Chondrocyte (in vitro differentiated cells): ENCODE measurements around the gene PTHLH. TPM values are rescaled to one million over a fixed set of nuclear protein-coding genes. Genes with fewer than 3 reads are reported as not detected.
A peak's percentile ranks its signal among the peaks of the same experiment; 100 is the strongest.

Experiments
- DNase-seq: peaks from one replicate; pipeline ENCODE4 v3.0.0; 2021; ENCODE audit warnings: mixed read lengths, low spot score
- H3K27ac Mint-ChIP-seq: one replicate; pipeline ENCODE4 v1.8.0; 2021; ENCODE audit warnings: mild to moderate bottlenecking, moderate library complexity, mixed read lengths; ENCODE audit not compliant: unreplicated experiment
- H3K27me3 Mint-ChIP-seq: 2 replicates; pipeline ENCODE4 v1.8.0; 2021; ENCODE audit warnings: low read depth, mixed read lengths
- H3K36me3 Mint-ChIP-seq: 2 replicates; pipeline ENCODE4 v1.8.0; 2021; ENCODE audit warnings: low read depth, mixed read lengths
- H3K4me1 Mint-ChIP-seq: 2 replicates; pipeline ENCODE4 v1.8.0; 2021; ENCODE audit warnings: low read depth, mild to moderate bottlenecking, mixed read lengths
- H3K4me3 Mint-ChIP-seq: one replicate; pipeline ENCODE4 v1.8.0; 2021; ENCODE audit warnings: mild to moderate bottlenecking, moderate library complexity, mixed read lengths; ENCODE audit not compliant: unreplicated experiment
- H3K9me3 Mint-ChIP-seq: 2 replicates; pipeline ENCODE4 v1.8.0; 2021; ENCODE audit warnings: low read depth, mixed read lengths
- CTCF ChIP-seq: fragments of 200-600 bp; sonication (generic); IDR thresholded peaks from 2 replicates; pipeline ENCODE4 v1.5.0; 2021; ENCODE audit warnings: antibody characterized with exemption, mild to moderate bottlenecking, moderate library complexity
- total RNA-seq: library from RNA; stranded (reverse); gene quantifications from 3 replicates; pipeline ENCODE4 v1.2.1, GENCODE V29; 2021

PTHLH gene
- total RNA-seq, 1 donor from 2014 or later: 1.1 TPM

- Mint-ChIP-seq H3K9me3 (no peaks in the 10 kb centered on the region), H3K27me3 (peaks cover 29% of the 10 kb centered on the region), H3K4me3 (no peak overlapping the region), H3K36me3 (no peaks in the 10 kb centered on the region), H3K27ac (no peak overlapping the region), H3K4me1 (peaks cover 11% of the 10 kb centered on the region)
- TF ChIP-seq CTCF: no peak
- no peak for DNase-seq
Measured at GRCh38 chr12:27979145-27979544, 6.6 kb upstream of the PTHLH start.

GRCh38 chr12:27975222-27976136, 2.9 kb upstream of the PTHLH start:
- DNase-seq: no peak
- Mint-ChIP-seq H3K27ac (no peak overlapping the region), H3K9me3 (no peaks in the 10 kb centered on the region), H3K27me3 (peaks cover 44% of the 10 kb centered on the region), H3K36me3 (no peaks in the 10 kb centered on the region), H3K4me1 (peaks cover 18% of the 10 kb centered on the region), H3K4me3 (peak overlapping the region; percentile 63)
- TF ChIP-seq CTCF: no peak

GRCh38 chr12:27974735-27975221, 2.2 kb upstream of the PTHLH start:
- Mint-ChIP-seq H3K27me3 (peaks cover 42% of the 10 kb centered on the region), H3K4me1 (peaks cover 21% of the 10 kb centered on the region), H3K36me3 (no peaks in the 10 kb centered on the region), H3K9me3 (no peaks in the 10 kb centered on the region), H3K27ac (no peak overlapping the region), H3K4me3 (peak overlapping the region; percentile 63)
- TF ChIP-seq CTCF: no peak
- no peak for DNase-seq

- H3K9me3 Mint-ChIP-seq: no peaks in the 10 kb centered on the region
- H3K27ac Mint-ChIP-seq: no peak overlapping the region
- peaks cover 30% of the 10 kb centered on the region for H3K4me1 Mint-ChIP-seq
- TF ChIP-seq CTCF: no peak
- H3K27me3 Mint-ChIP-seq: peaks cover 37% of the 10 kb centered on the region
- H3K4me3 Mint-ChIP-seq: no peak overlapping the region
- no peak for DNase-seq
- H3K36me3 Mint-ChIP-seq: no peaks in the 10 kb centered on the region
Measured at GRCh38 chr12:27973487-27973890, 956 bp upstream of the PTHLH start.

GRCh38 chr12:27971606-27972005, 927 bp downstream of the PTHLH start:
- TF ChIP-seq CTCF: no peak
- H3K36me3 Mint-ChIP-seq: no peaks in the 10 kb centered on the region
- H3K9me3 Mint-ChIP-seq: no peaks in the 10 kb centered on the region
- peaks cover 40% of the 10 kb centered on the region for H3K4me1 Mint-ChIP-seq
- H3K27ac Mint-ChIP-seq: no peak overlapping the region
- H3K27me3 Mint-ChIP-seq: peaks cover 32% of the 10 kb centered on the region
- no peak overlapping the region for H3K4me3 Mint-ChIP-seq
- no peak for DNase-seq
